ENCODE data around the gene TPSAB1. TPM values are rescaled to one million over a fixed set of nuclear protein-coding genes. Genes with fewer than 3 reads are reported as not detected.

The TPSAB1 gene
- total RNA-seq, 1 experiment from 2014 or later = not detected

DNA sequence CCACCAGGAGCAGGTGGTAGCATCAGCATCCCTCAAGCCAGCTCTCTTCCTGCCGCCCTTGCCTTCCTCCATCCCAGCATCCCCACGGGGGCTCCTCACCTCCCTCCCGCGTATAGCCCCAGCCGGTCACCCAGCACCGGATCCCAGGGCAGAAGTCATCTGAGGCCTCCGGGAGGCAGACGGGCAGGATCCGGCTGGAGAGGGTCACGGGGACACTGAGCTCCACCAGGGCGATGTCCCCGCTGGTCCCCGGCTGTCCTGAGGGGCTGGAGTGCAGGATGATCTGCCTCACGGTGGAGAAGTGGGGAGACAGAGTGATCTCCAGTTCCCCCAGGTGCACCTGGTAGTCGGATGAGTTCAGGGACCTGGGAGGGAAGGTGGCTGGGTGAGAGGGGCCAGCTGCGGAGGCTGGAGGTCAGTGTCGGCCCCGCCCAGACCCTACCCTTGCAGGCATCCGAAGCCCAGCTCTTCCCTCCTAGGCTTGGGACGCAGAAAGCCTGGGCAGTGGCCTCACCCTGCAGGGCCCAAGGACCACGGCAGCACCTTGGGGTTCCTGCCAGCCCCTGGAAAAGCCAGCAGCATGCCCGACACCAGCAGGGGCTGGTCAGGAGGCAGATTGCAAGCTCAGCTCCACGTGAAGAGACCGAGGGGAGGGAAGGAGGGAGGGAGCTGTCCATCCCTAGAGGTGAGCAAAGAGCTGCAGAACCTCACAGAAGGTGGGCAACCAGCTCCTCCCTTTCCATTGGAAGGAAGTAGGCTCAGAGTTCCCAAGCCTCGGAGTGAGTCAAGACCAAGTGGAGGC lies 17.8 kb upstream of the TPSAB1 start:
- no peak overlapping the region for H3K4me3 ChIP-seq
- no peaks in the 10 kb centered on the region for H4K20me1 ChIP-seq (ENCODE audit: insufficient read depth)
- no peaks in the 10 kb centered on the region for H3K4me1 ChIP-seq (replicated peaks; ENCODE audit: insufficient read depth)
- no TSS peak for BruUV-seq (replicated peaks)
- peaks cover 67% of the 10 kb centered on the region for H3K27me3 ChIP-seq (ENCODE audit: insufficient read depth, low read depth)
- DNase-seq = no peak
- H2AFZ ChIP-seq = no peak overlapping the region
- H3K27ac ChIP-seq = no peak overlapping the region
- intact Hi-C loops (cut with micrococcal nuclease; ENCODE audit: unreplicated experiment) = no loop called here
- no peak for TF ChIP-seq EZH2 (IDR thresholded peaks at IDR 0.05; ENCODE audit: low read depth)
- TF ChIP-seq CTCF (conservative IDR thresholded peaks at IDR 0.05) = no peak
- no peaks in the 10 kb centered on the region for H3K79me2 ChIP-seq (ENCODE audit: low read depth)
- H3K36me3 ChIP-seq (ENCODE audit: low read depth) = no peaks in the 10 kb centered on the region
- CTCF ChIA-PET = no interaction called here
- H3K4me2 ChIP-seq = no peak overlapping the region
- H3F3A ChIP-seq (ENCODE audit: insufficient read depth, low read depth) = no peaks in the 10 kb centered on the region
- H3K9me3 ChIP-seq (ENCODE audit: insufficient read depth, low read depth) = no peaks in the 10 kb centered on the region
- POLR2A ChIA-PET (ENCODE audit: unreplicated experiment) = no interaction called here
- no peaks in the 10 kb centered on the region for H3K9me2 ChIP-seq (ENCODE audit: insufficient read depth)

GRCh38 chr16:1223355-1224214 lies 16.9 kb upstream of the TPSAB1 start:
- BruUV-seq (replicated peaks) = no TSS peak
- H3K9me2 ChIP-seq (ENCODE audit: insufficient read depth) = no peaks in the 10 kb centered on the region
- CTCF ChIA-PET = no interaction called here
- H3F3A ChIP-seq (ENCODE audit: insufficient read depth, low read depth) = no peaks in the 10 kb centered on the region
- H3K4me3 ChIP-seq = no peak overlapping the region
- no peaks in the 10 kb centered on the region for H3K9me3 ChIP-seq (ENCODE audit: insufficient read depth, low read depth)
- no peaks in the 10 kb centered on the region for H3K79me2 ChIP-seq (ENCODE audit: low read depth)
- intact Hi-C loops (cut with micrococcal nuclease; ENCODE audit: unreplicated experiment) = no loop called here
- DNase-seq = no peak
- no peaks in the 10 kb centered on the region for H4K20me1 ChIP-seq (ENCODE audit: insufficient read depth)
- POLR2A ChIA-PET (ENCODE audit: unreplicated experiment) = no interaction called here
- H3K27me3 ChIP-seq (ENCODE audit: insufficient read depth, low read depth) = peaks cover 58% of the 10 kb centered on the region
- no peak for TF ChIP-seq CTCF (conservative IDR thresholded peaks at IDR 0.05)
- no peak overlapping the region for H3K27ac ChIP-seq
- no peak overlapping the region for H2AFZ ChIP-seq
- H3K4me1 ChIP-seq (replicated peaks; ENCODE audit: insufficient read depth) = no peaks in the 10 kb centered on the region
- H3K4me2 ChIP-seq = no peak overlapping the region
- no peaks in the 10 kb centered on the region for H3K36me3 ChIP-seq (ENCODE audit: low read depth)

GRCh38 chr16:1224558-1224957 lies 15.9 kb upstream of the TPSAB1 start:
- ChIA-PET POLR2A (ENCODE audit: unreplicated experiment) (no interaction called here), CTCF (interaction anchor here (0.6 to 0.7 kb wide), 2 partner anchors 100 to 866 kb away, joined by 3 to 5 read pairs; no protein-coding TSS in a partner anchor)
- intact Hi-C loops (cut with micrococcal nuclease; ENCODE audit: unreplicated experiment) = no loop called here
- BruUV-seq (replicated peaks) = no TSS peak
- no peak for DNase-seq
- Histone ChIP-seq H3K4me3 (no peak overlapping the region), H2AFZ (no peak overlapping the region), H3K9me2 (ENCODE audit: insufficient read depth) (no peaks in the 10 kb centered on the region), H3K27me3 (ENCODE audit: insufficient read depth, low read depth) (peaks cover 49% of the 10 kb centered on the region), H3K36me3 (ENCODE audit: low read depth) (no peaks in the 10 kb centered on the region), H3K79me2 (ENCODE audit: low read depth) (no peaks in the 10 kb centered on the region), H3K27ac (no peak overlapping the region), H3K4me2 (no peak overlapping the region), H3K9me3 (ENCODE audit: insufficient read depth, low read depth) (no peaks in the 10 kb centered on the region), H3F3A (ENCODE audit: insufficient read depth, low read depth) (no peaks in the 10 kb centered on the region), H4K20me1 (ENCODE audit: insufficient read depth) (no peaks in the 10 kb centered on the region), H3K4me1 (replicated peaks; ENCODE audit: insufficient read depth) (no peaks in the 10 kb centered on the region)
- no peak for TF ChIP-seq CTCF (conservative IDR thresholded peaks at IDR 0.05)
- TF ChIP-seq EZH2 (IDR thresholded peaks at IDR 0.05; ENCODE audit: low read depth) = no peak

All from PC-9 (cell line).